ENCODE measurements around the gene TTC3. TPM values are rescaled to one million over a fixed set of nuclear protein-coding genes. Genes with fewer than 3 reads are reported as not detected.

The TTC3 gene
- total RNA-seq, 4 donors from 2014 or later: 97.5 to 226 (median 144) TPM

DNA sequence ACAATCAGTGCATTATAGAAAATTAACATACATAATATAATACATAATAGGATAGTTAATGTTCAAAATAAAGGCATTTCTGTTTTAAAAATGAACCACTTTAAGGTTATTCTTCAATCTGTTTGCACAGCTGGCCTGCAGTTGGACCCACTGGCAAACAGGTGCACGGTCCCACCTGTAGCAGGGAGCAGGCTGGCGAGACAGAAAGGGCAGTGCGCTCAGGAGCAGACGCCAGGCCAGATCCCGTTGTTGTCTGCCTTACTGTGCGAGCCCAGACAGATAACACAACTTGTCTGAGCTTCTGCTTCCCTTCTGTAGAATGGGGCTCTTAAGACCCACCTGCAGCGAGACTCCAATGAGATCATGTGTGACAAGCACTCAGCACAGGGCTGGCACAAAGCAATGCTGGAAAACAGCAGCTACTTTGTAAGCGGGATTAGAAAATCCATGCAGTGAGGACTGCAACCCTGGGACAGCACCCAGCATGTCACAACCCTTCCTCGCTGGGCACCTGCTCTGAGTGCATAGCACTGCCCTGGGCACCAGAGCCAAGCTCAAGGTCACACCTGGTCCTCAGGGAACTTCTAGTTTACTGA is 160.6 kb downstream of the TTC3 start:
- Histone ChIP-seq H3K27me3 (no peaks in the 10 kb centered on the region), H3K4me1 (no peaks in the 10 kb centered on the region), H3K9me3 (no peaks in the 10 kb centered on the region), H3K27ac (no peak overlapping the region), H3K36me3 (peaks cover 0 to 64% (median 0%) of the 10 kb centered on the region in 3 donors), H3K4me3 (no peak overlapping the region)
- TF ChIP-seq CTCF (IDR thresholded peaks at IDR 0.05): no peak
- TF ChIP-seq POLR2A (IDR thresholded peaks at IDR 0.05): no peak
- DNase-seq: peak in 1 of 3 donors; percentile 29

DNA sequence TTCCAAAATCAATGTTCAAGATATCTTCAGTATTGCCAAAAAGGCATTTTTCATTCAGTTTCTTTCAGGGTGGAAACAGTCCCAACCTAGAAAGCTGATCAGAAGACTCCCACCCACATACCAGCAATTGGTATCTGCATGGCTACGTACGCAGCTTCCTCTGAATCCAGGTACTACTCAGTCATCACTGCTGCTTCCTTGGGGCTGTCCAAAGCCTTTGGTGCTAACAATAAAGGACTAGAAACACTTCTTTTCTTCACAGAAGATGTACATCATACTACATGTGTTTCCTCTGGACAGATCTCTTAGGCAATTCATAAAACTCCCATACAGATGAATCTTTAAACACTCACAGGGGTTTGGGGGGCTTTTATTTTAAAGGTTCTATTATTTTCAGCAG is 164.3 kb downstream of the TTC3 start:
- no peak for DNase-seq
- H3K27me3 ChIP-seq: no peaks in the 10 kb centered on the region
- no peak overlapping the region for H3K4me3 ChIP-seq
- H3K36me3 ChIP-seq: peaks cover 0 to 44% (median 0%) of the 10 kb centered on the region in 3 donors
- TF ChIP-seq CTCF (IDR thresholded peaks at IDR 0.05) (no peak), POLR2A (IDR thresholded peaks at IDR 0.05) (no peak)
- no peak overlapping the region for H3K27ac ChIP-seq
- no peaks in the 10 kb centered on the region for H3K4me1 ChIP-seq
- no peaks in the 10 kb centered on the region for H3K9me3 ChIP-seq

DNA sequence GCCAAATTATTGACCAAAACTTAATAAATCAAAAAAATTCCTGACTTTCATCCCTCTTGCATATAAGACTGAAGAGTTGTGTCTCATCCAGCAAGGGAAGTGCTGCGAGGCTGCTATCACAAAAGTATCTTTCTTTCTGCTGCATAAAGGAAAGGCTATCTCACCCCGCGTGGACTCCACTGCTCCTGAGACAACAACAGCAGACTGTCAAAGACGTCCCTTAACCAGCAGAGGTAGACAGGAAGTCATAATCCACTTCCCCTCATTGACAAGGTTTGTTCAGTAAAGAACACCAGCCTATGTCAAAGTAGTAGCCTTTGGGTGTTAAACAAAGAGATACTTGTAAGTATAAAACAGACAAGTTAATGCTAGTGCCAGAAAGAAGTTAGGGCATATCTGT is 164.7 kb downstream of the TTC3 start:
- DNase-seq: peak in 1 of 3 donors; percentile 39
- no peak overlapping the region for H3K27ac ChIP-seq
- H3K4me3 ChIP-seq: no peak overlapping the region
- H3K27me3 ChIP-seq: no peaks in the 10 kb centered on the region
- peaks cover 0 to 39% (median 0%) of the 10 kb centered on the region in 3 donors for H3K36me3 ChIP-seq
- no peaks in the 10 kb centered on the region for H3K4me1 ChIP-seq
- no peak for TF ChIP-seq CTCF (IDR thresholded peaks at IDR 0.05)
- TF ChIP-seq POLR2A (IDR thresholded peaks at IDR 0.05): no peak
- H3K9me3 ChIP-seq: no peaks in the 10 kb centered on the region

DNA sequence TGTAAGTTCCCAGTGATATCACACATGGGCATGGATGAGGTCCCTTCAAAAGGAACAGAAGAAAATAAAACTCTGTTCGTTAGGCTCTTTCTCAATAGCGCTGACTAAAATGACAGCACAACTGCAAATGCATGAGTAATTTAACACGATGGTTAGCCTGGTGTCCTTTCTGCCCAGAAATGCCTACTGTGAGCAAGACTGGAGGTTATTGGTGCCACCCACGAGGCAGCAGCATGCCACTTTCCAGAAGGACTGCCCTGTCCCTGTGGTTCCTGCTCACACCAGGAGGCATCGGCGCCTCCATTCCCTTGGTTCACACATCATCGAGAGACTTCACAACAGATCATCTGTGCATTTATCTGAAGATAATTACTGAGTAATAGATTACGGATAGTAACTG is 167.9 kb downstream of the TTC3 start:
- Histone ChIP-seq H3K27ac (no peak overlapping the region), H3K27me3 (no peaks in the 10 kb centered on the region), H3K4me1 (no peaks in the 10 kb centered on the region), H3K4me3 (no peak overlapping the region), H3K36me3 (peaks cover 0 to 34% (median 0%) of the 10 kb centered on the region in 3 donors), H3K9me3 (no peaks in the 10 kb centered on the region)
- TF ChIP-seq POLR2A (IDR thresholded peaks at IDR 0.05): no peak
- TF ChIP-seq CTCF (IDR thresholded peaks at IDR 0.05): no peak
- DNase-seq: no peak

DNA sequence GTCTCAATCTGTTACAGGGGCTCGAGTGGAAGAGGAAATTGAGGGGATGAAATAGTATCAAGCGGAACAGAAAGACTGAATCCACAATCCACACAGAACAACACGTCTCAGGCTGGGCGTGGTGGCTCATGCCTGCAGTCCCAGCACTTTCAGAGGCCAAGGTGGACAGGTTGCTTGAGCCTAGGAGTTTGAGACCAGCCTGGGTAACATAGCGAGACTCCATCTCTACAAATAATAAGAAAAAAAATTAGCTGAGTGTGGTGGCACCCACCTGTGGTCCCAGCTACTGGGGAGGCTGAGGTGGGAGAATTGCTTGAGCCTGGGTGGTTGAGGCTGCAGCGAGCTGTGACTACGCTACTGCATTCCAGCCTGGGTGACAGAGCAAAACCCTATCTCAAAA is 168.4 kb downstream of the TTC3 start:
- Histone ChIP-seq H3K9me3 (no peaks in the 10 kb centered on the region), H3K27ac (no peak overlapping the region), H3K4me1 (no peaks in the 10 kb centered on the region), H3K27me3 (no peaks in the 10 kb centered on the region), H3K4me3 (no peak overlapping the region), H3K36me3 (peaks cover 0 to 34% (median 0%) of the 10 kb centered on the region in 3 donors)
- no peak for DNase-seq
- no peak for TF ChIP-seq POLR2A (IDR thresholded peaks at IDR 0.05)
- TF ChIP-seq CTCF (IDR thresholded peaks at IDR 0.05): no peak

GRCh38 chr21:37243961-37244360 is 170.9 kb downstream of the TTC3 start:
- Histone ChIP-seq H3K27me3 (no peaks in the 10 kb centered on the region), H3K4me3 (no peak overlapping the region), H3K36me3 (peaks cover 0 to 11% (median 0%) of the 10 kb centered on the region in 3 donors), H3K9me3 (no peaks in the 10 kb centered on the region), H3K27ac (no peak overlapping the region), H3K4me1 (no peaks in the 10 kb centered on the region)
- TF ChIP-seq CTCF (IDR thresholded peaks at IDR 0.05): no peak
- TF ChIP-seq POLR2A (IDR thresholded peaks at IDR 0.05): no peak
- DNase-seq: no peak
